ENCODE data around the gene SNX21. TPM values are rescaled to one million over a fixed set of nuclear protein-coding genes. Genes with fewer than 3 reads are reported as not detected.

The SNX21 gene
- total RNA-seq, 1 donor from 2014 or later: 24.7 TPM

DNA sequence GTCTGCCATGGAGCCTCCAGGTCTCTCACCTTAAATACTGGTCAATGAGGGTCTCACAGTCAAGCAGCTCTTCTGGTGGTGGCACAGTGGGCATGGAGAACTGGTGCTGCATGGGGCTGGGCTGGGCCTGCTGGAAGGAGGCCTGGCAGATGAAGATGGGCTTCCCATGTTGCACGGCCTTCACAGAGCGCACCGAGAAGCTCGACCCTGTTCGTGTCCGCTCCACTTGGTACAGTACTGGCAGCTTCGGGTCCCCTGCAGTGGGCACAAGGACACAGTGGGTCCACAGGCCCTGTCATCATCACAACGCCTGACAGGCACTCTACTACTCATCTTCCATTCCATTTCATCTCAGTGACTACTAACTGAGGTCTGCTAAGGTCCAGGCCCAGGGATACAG is 14.8 kb downstream of the SNX21 start:
- Histone ChIP-seq H3K27ac (replicated peaks) (no peak overlapping the region), H3K9me3 (replicated peaks) (no peaks in the 10 kb centered on the region), H3K4me1 (peaks cover 21% of the 10 kb centered on the region), H3K27me3 (ENCODE audit: low read depth) (no peaks in the 10 kb centered on the region), H3K4me3 (no peak overlapping the region), H3K36me3 (peaks cover 69% of the 10 kb centered on the region)
- TF ChIP-seq CTCF (IDR thresholded peaks at IDR 0.05; ENCODE audit: borderline replicate concordance): no peak
- DNase-seq: no peak
- intact Hi-C loops (cut with micrococcal nuclease): no loop called here

- H3K36me3 ChIP-seq: peaks cover 68% of the 10 kb centered on the region
- DNase-seq: no peak
- H3K27ac ChIP-seq (replicated peaks): no peak overlapping the region
- intact Hi-C loops (cut with micrococcal nuclease): no loop called here
- H3K27me3 ChIP-seq (ENCODE audit: low read depth): no peaks in the 10 kb centered on the region
- TF ChIP-seq CTCF (IDR thresholded peaks at IDR 0.05; ENCODE audit: borderline replicate concordance): no peak
- H3K9me3 ChIP-seq (replicated peaks): no peaks in the 10 kb centered on the region
- peaks cover 14% of the 10 kb centered on the region for H3K4me1 ChIP-seq
- no peak overlapping the region for H3K4me3 ChIP-seq
Measured at GRCh38 chr20:45848969-45849582, 15.5 kb downstream of the SNX21 start.

- Histone ChIP-seq H3K36me3 (peaks cover 64% of the 10 kb centered on the region), H3K9me3 (replicated peaks) (no peaks in the 10 kb centered on the region), H3K27ac (replicated peaks) (no peak overlapping the region), H3K4me1 (peaks cover 21% of the 10 kb centered on the region), H3K4me3 (no peak overlapping the region), H3K27me3 (ENCODE audit: low read depth) (no peaks in the 10 kb centered on the region)
- no peak for DNase-seq
- TF ChIP-seq CTCF (IDR thresholded peaks at IDR 0.05; ENCODE audit: borderline replicate concordance): no peak
- intact Hi-C loops (cut with micrococcal nuclease): no loop called here
Measured at GRCh38 chr20:45850238-45850637, 16.6 kb downstream of the SNX21 start.

- no peak for TF ChIP-seq CTCF (IDR thresholded peaks at IDR 0.05; ENCODE audit: borderline replicate concordance)
- Histone ChIP-seq H3K9me3 (replicated peaks) (no peaks in the 10 kb centered on the region), H3K27ac (replicated peaks) (peak overlapping the region; percentile 27), H3K4me3 (no peak overlapping the region), H3K27me3 (ENCODE audit: low read depth) (no peaks in the 10 kb centered on the region), H3K36me3 (peaks cover 57% of the 10 kb centered on the region), H3K4me1 (peaks cover 28% of the 10 kb centered on the region)
- DNase-seq: no peak
- intact Hi-C loops (cut with micrococcal nuclease): no loop called here
Measured at GRCh38 chr20:45850926-45851325, 17.3 kb downstream of the SNX21 start.

- H3K36me3 ChIP-seq: peaks cover 54% of the 10 kb centered on the region
- no peak for DNase-seq
- peak overlapping the region; percentile 27 for H3K27ac ChIP-seq (replicated peaks)
- TF ChIP-seq CTCF (IDR thresholded peaks at IDR 0.05; ENCODE audit: borderline replicate concordance): no peak
- no peaks in the 10 kb centered on the region for H3K9me3 ChIP-seq (replicated peaks)
- H3K27me3 ChIP-seq (ENCODE audit: low read depth): no peaks in the 10 kb centered on the region
- no peak overlapping the region for H3K4me3 ChIP-seq
- intact Hi-C loops (cut with micrococcal nuclease): no loop called here
- peaks cover 34% of the 10 kb centered on the region for H3K4me1 ChIP-seq
Measured at GRCh38 chr20:45851501-45851900, 17.9 kb downstream of the SNX21 start.

Measured in left ventricle myocardium inferior (tissue), 1 donor.